Endodermal cell (in vitro differentiated cells): ENCODE results near the gene SMAD7. TPM values are rescaled to one million over a fixed set of nuclear protein-coding genes. Genes with fewer than 3 reads are reported as not detected.

ENCODE experiments used
- DNase-seq: peaks from one replicate; pipeline ENCODE4 v3.0.0-alpha.2; 2017
- H3K27ac ChIP-seq: 2 replicates; pipeline ENCODE4 v1.5.1; 2013; ENCODE audit warnings: mild to moderate bottlenecking, low read depth, low read length, moderate library complexity
- H3K27me3 ChIP-seq: 2 replicates; pipeline ENCODE4 v1.6.1; 2013; ENCODE audit warnings: mild to moderate bottlenecking, low read length, moderate library complexity; ENCODE audit not compliant: insufficient read depth, control insufficient read depth, poor library complexity, severe bottlenecking
- H3K36me3 ChIP-seq: 2 replicates; pipeline ENCODE4 v1.7.0; 2013; ENCODE audit warnings: mild to moderate bottlenecking, low read length, moderate library complexity; ENCODE audit not compliant: control insufficient read depth, insufficient read depth
- H3K4me1 ChIP-seq: one replicate; pipeline ENCODE4 v1.7.0; 2013; ENCODE audit warnings: low read length; ENCODE audit not compliant: control insufficient read depth, insufficient read depth
- H3K4me3 ChIP-seq: 2 replicates; pipeline ENCODE4 v1.5.1; 2013; ENCODE audit warnings: mild to moderate bottlenecking, low read length, moderate library complexity
- H3K9ac ChIP-seq: 2 replicates; pipeline ENCODE4 v1.6.1; 2013; ENCODE audit warnings: mild to moderate bottlenecking, low read length, moderate library complexity; ENCODE audit not compliant: poor library complexity, severe bottlenecking; ENCODE audit errors: extremely low read depth
- H3K9me3 ChIP-seq: 2 replicates; pipeline ENCODE4 v1.6.1; 2013; ENCODE audit warnings: mild to moderate bottlenecking, low read length, moderate library complexity; ENCODE audit not compliant: control insufficient read depth
- H3K27ac Mint-ChIP-seq: 2 replicates; pipeline ENCODE4 v1.8.0; 2020; ENCODE audit warnings: mixed read lengths
- H3K27me3 Mint-ChIP-seq: 2 replicates; pipeline ENCODE4 v1.8.0; 2021; ENCODE audit warnings: mild to moderate bottlenecking, mixed read lengths; ENCODE audit not compliant: insufficient read depth
- H3K36me3 Mint-ChIP-seq: 2 replicates; pipeline ENCODE4 v1.8.0; 2020; ENCODE audit warnings: low read depth, mixed read lengths
- H3K4me1 Mint-ChIP-seq: 2 replicates; pipeline ENCODE4 v1.8.0; 2020; ENCODE audit warnings: mixed read lengths
- H3K4me3 Mint-ChIP-seq: 2 replicates; pipeline ENCODE4 v1.8.0; 2020; ENCODE audit warnings: mild to moderate bottlenecking, moderate library complexity, mixed read lengths
- H3K9me3 Mint-ChIP-seq: 2 replicates; pipeline ENCODE4 v1.8.0; 2020; ENCODE audit warnings: mild to moderate bottlenecking, mixed read lengths
- CTCF ChIP-seq: fragments of 200-600 bp; sonication (generic); conservative IDR thresholded peaks from 2 replicates; pipeline ENCODE4 v1.5.0; 2021; ENCODE audit warnings: antibody characterized with exemption, mild to moderate bottlenecking
- WGBS, 2 experiments: methylation state at CpG; one replicate each; pipeline versions ENCODE4 v1.1.5 to v1.1.7; 2013; ENCODE audit warnings: missing lambda C conversion rate in 2 of 2, mixed read lengths in 1 of 2; ENCODE audit not compliant: insufficient coverage in 1 of 2, insufficient read length in 1 of 2; 5-methylcytosine and 5-hydroxymethylcytosine counted together
- total RNA-seq, 2 donors: library from RNA; stranded (reverse); fragmentation: NEBNext Ultra II Directional in 1 of 2; extraction: Animal tissue kit (Norgen Biotek cat#: 25700) in 1 of 2; gene quantifications; 2 replicates in 1 of 2; 3 replicates in 1 of 2; pipeline ENCODE4 v1.2.1, GENCODE V29; 2021

The SMAD7 gene
- total RNA-seq, 2 donors from 2014 or later, result 52.4 to 67.4 TPM

GRCh38 chr18:48957616-48958015, 6.9 kb upstream of the SMAD7 start:
- DNase-seq, result no peak
- H3K9me3 Mint-ChIP-seq, result no peaks in the 10 kb centered on the region
- no peak overlapping the region for H3K27ac ChIP-seq
- H3K27ac Mint-ChIP-seq, result no peak overlapping the region
- H3K36me3 Mint-ChIP-seq, result no peaks in the 10 kb centered on the region
- no peaks in the 10 kb centered on the region for H3K9me3 ChIP-seq
- no peaks in the 10 kb centered on the region for H3K27me3 ChIP-seq
- no peak for TF ChIP-seq CTCF
- H3K36me3 ChIP-seq, result no peaks in the 10 kb centered on the region
- peaks cover 22% of the 10 kb centered on the region for H3K4me1 ChIP-seq
- H3K4me1 Mint-ChIP-seq, result peaks cover 64% of the 10 kb centered on the region
- no peak overlapping the region for H3K9ac ChIP-seq
- no peak overlapping the region for H3K4me3 ChIP-seq
- 84 to 85% methylated on average over 4 of the region's 4 CpGs for WGBS, 2 experiments
- H3K27me3 Mint-ChIP-seq, result peaks cover 1% of the 10 kb centered on the region
- no peak overlapping the region for H3K4me3 Mint-ChIP-seq

- H3K27me3 Mint-ChIP-seq, result no peaks in the 10 kb centered on the region
- peaks cover 59% of the 10 kb centered on the region for H3K4me1 Mint-ChIP-seq
- no peak for TF ChIP-seq CTCF
- no peak overlapping the region for H3K27ac ChIP-seq
- H3K36me3 ChIP-seq, result no peaks in the 10 kb centered on the region
- H3K4me3 ChIP-seq, result no peak overlapping the region
- H3K9me3 ChIP-seq, result no peaks in the 10 kb centered on the region
- H3K9ac ChIP-seq, result no peak overlapping the region
- WGBS, 2 experiments, result 93 to 96% methylated on average over 8 of the region's 8 CpGs
- H3K36me3 Mint-ChIP-seq, result no peaks in the 10 kb centered on the region
- no peak overlapping the region for H3K27ac Mint-ChIP-seq
- H3K9me3 Mint-ChIP-seq, result no peaks in the 10 kb centered on the region
- no peak for DNase-seq
- H3K4me3 Mint-ChIP-seq, result no peak overlapping the region
- no peaks in the 10 kb centered on the region for H3K27me3 ChIP-seq
- H3K4me1 ChIP-seq, result peaks cover 21% of the 10 kb centered on the region
Observed at GRCh38 chr18:48957136-48957535, 6.4 kb upstream of the SMAD7 start.

GRCh38 chr18:48956356-48956755, 5.6 kb upstream of the SMAD7 start:
- Histone ChIP-seq H3K27ac (no peak overlapping the region), H3K9me3 (no peaks in the 10 kb centered on the region), H3K4me1 (peaks cover 21% of the 10 kb centered on the region), H3K36me3 (no peaks in the 10 kb centered on the region), H3K27me3 (no peaks in the 10 kb centered on the region), H3K9ac (no peak overlapping the region), H3K4me3 (no peak overlapping the region)
- Mint-ChIP-seq H3K4me1 (peaks cover 55% of the 10 kb centered on the region), H3K36me3 (no peaks in the 10 kb centered on the region), H3K27ac (no peak overlapping the region), H3K27me3 (no peaks in the 10 kb centered on the region), H3K4me3 (no peak overlapping the region), H3K9me3 (no peaks in the 10 kb centered on the region)
- DNase-seq, result no peak
- TF ChIP-seq CTCF, result no peak
- 100% methylated on average over 1 of the region's 1 CpG for WGBS, 2 experiments
